LNCAP (cell line): ENCODE data around the gene PHACTR1.

Source experiments
- CTCF ChIP-seq: fragments of 450-650 bp; IDR thresholded peaks from 2 replicates; pipeline ENCODE4 v1.5.1; 2017; ENCODE audit warnings: mild to moderate bottlenecking

Gene PHACTR1

GRCh38 chr6:12865671-12866181 is 149.2 kb downstream of the PHACTR1 start:
- no peak for TF ChIP-seq CTCF

- TF ChIP-seq CTCF = no peak
These were observed 150.0 kb downstream of the PHACTR1 start for GRCh38 chr6:12866422-12867029.

GRCh38 chr6:12869816-12870432 is 153.4 kb downstream of the PHACTR1 start:
- no peak for TF ChIP-seq CTCF

- TF ChIP-seq CTCF = no peak
These were observed 157.1 kb downstream of the PHACTR1 start for GRCh38 chr6:12873691-12874090.

GRCh38 chr6:12875051-12875450 is 158.5 kb downstream of the PHACTR1 start:
- no peak for TF ChIP-seq CTCF

- no peak for TF ChIP-seq CTCF
These were observed 162.2 kb downstream of the PHACTR1 start for GRCh38 chr6:12878741-12879140.

GRCh38 chr6:12882761-12883290 is 166.3 kb downstream of the PHACTR1 start:
- TF ChIP-seq CTCF = no peak
